DND-41 (cell line): ENCODE measurements around the gene UBR3.

Experiments used
- CTCF ChIP-seq: IDR thresholded peaks from 2 replicates; pipeline ENCODE4 v1.5.1; 2012; ENCODE audit warnings: borderline replicate concordance, low read length, moderate library complexity, mild to moderate bottlenecking; ENCODE audit not compliant: poor library complexity, severe bottlenecking; ENCODE audit errors: extremely low read depth
- EZH2 ChIP-seq: IDR thresholded peaks from 3 replicates; pipeline ENCODE4 v1.6.1; 2012; ENCODE audit warnings: borderline replicate concordance, low read depth, mild to moderate bottlenecking, moderate library complexity, low read length, inconsistent platforms; ENCODE audit not compliant: severe bottlenecking

GRCh38 chr2:169892951-169893350 lies 65.7 kb downstream of the UBR3 start:
- TF ChIP-seq CTCF: no peak
- TF ChIP-seq EZH2: no peak
